Measurements from ENCODE around the gene SLC44A3. TPM values are rescaled to one million over a fixed set of nuclear protein-coding genes. Genes with fewer than 3 reads are reported as not detected.

The SLC44A3 gene
- polyA plus RNA-seq, 10 donors, result 1.6 to 5.1 (median 3.1) TPM

- no peak for DNase-seq
Measured at GRCh38 chr1:94907136-94907535, 87.0 kb downstream of the SLC44A3 start.

- no peak for DNase-seq
Measured at GRCh38 chr1:94908190-94908589, 88.0 kb downstream of the SLC44A3 start.

GRCh38 chr1:94908965-94909364, 88.8 kb downstream of the SLC44A3 start:
- no peak for DNase-seq

- no peak for DNase-seq
Measured at GRCh38 chr1:94909486-94909885, 89.3 kb downstream of the SLC44A3 start.

- DNase-seq, result peak in 2 of 3 donors; percentile 35 to 47
Measured at GRCh38 chr1:94912263-94913184, 92.4 kb downstream of the SLC44A3 start.

- DNase-seq, result no peak
Measured at GRCh38 chr1:94917251-94917650, 97.1 kb downstream of the SLC44A3 start.

- peak in 1 of 3 donors; percentile 34 for DNase-seq
Measured at GRCh38 chr1:94919241-94920030, 99.3 kb downstream of the SLC44A3 start.

- no peak for DNase-seq
Measured at GRCh38 chr1:94920061-94920460, 99.9 kb downstream of the SLC44A3 start.

- DNase-seq, result no peak
Measured at GRCh38 chr1:94921977-94922376, 101.8 kb downstream of the SLC44A3 start.

GRCh38 chr1:94922761-94923331, 102.7 kb downstream of the SLC44A3 start:
- peak in 2 of 3 donors; percentile 37 to 69 for DNase-seq

GRCh38 chr1:94925004-94925403, 104.8 kb downstream of the SLC44A3 start:
- peak in 2 of 3 donors; percentile 47 to 78 for DNase-seq

- peak; percentile 93 to 97 (median 96) for DNase-seq
Measured at GRCh38 chr1:94925561-94926125, 105.5 kb downstream of the SLC44A3 start.

GRCh38 chr1:94926126-94926914, 106.2 kb downstream of the SLC44A3 start:
- DNase-seq, result peak; percentile 60 to 91 (median 78)

GRCh38 chr1:94926915-94927404, 106.8 kb downstream of the SLC44A3 start, which contains the start of gene CNN3:
TSS of gene CNN3 (minus strand) at chr1:94927110. CDS start at chr1:94926894, 216 bp downstream.
- DNase-seq, result peak; percentile 94 to 97 (median 95)

- DNase-seq, result peak in 2 of 3 donors; percentile 57 to 61
Measured at GRCh38 chr1:94927405-94928175, 107.4 kb downstream of the SLC44A3 start.

- DNase-seq, result peak in 1 of 3 donors; percentile 47
Measured at GRCh38 chr1:94928293-94928939, 108.3 kb downstream of the SLC44A3 start.

- peak in 1 of 3 donors; percentile 59 for DNase-seq
Measured at GRCh38 chr1:94929351-94930217, 109.4 kb downstream of the SLC44A3 start.

- DNase-seq, result no peak
Measured at GRCh38 chr1:94931254-94931841, 111.2 kb downstream of the SLC44A3 start.
